GM23338 (cell line): ENCODE data around the gene C2CD3. TPM values are rescaled to one million over a fixed set of nuclear protein-coding genes. Genes with fewer than 3 reads are reported as not detected.

ENCODE experiments used
- ATAC-seq: fragments of 200-7000 bp; cut with Tn5 transposase; 3 replicates; pipeline ENCODE4 v1.9.1; 2020
- DNase-seq: peaks from one replicate; pipeline ENCODE4 v3.0.0-alpha.2; 2015; ENCODE audit warnings: low spot score
- H2AFZ ChIP-seq: fragments of 200-600 bp; sonication (generic); 2 replicates; pipeline ENCODE4 v1.8.0; 2016; ENCODE audit warnings: antibody characterized with exemption, mild to moderate bottlenecking, moderate library complexity
- H3F3A ChIP-seq: fragments of 200-600 bp; sonication (generic); replicated peaks from 2 replicates; pipeline ENCODE4 v1.8.0; 2017; ENCODE audit warnings: antibody characterized with exemption, mixed run types, low read depth
- H3K27ac ChIP-seq: fragments of 200-600 bp; sonication (generic); 2 replicates; pipeline ENCODE4 v1.6.1; 2016; ENCODE audit warnings: low read depth
- H3K27me3 ChIP-seq: fragments of 200-600 bp; sonication (generic); 2 replicates; pipeline ENCODE4 v1.8.0; 2016; ENCODE audit warnings: mild to moderate bottlenecking, mixed run types, moderate library complexity; ENCODE audit not compliant: insufficient read depth
- H3K36me3 ChIP-seq: fragments of 200-600 bp; sonication (generic); 2 replicates; pipeline ENCODE4 v1.8.0; 2016; ENCODE audit warnings: mild to moderate bottlenecking; ENCODE audit not compliant: insufficient read depth
- H3K4me1 ChIP-seq: fragments of 200-600 bp; sonication (generic); 2 replicates; pipeline ENCODE4 v1.8.0; 2016; ENCODE audit warnings: mild to moderate bottlenecking, moderate library complexity; ENCODE audit not compliant: insufficient read depth
- H3K4me2 ChIP-seq: fragments of 200-600 bp; sonication (generic); 2 replicates; pipeline ENCODE4 v1.7.1; 2017; ENCODE audit warnings: mixed run types
- H3K4me3 ChIP-seq: fragments of 200-600 bp; sonication (generic); 2 replicates; pipeline ENCODE4 v1.6.1; 2016; ENCODE audit warnings: mixed run types
- H3K79me2 ChIP-seq: fragments of 200-600 bp; sonication (generic); replicated peaks from 2 replicates; pipeline ENCODE4 v1.8.0; 2017; ENCODE audit warnings: mild to moderate bottlenecking; ENCODE audit not compliant: insufficient read depth
- H3K9me2 ChIP-seq: fragments of 200-600 bp; sonication (generic); 2 replicates; pipeline ENCODE4 v1.8.0; 2017; ENCODE audit not compliant: insufficient read depth
- H4K20me1 ChIP-seq: fragments of 200-600 bp; sonication (generic); replicated peaks from 2 replicates; pipeline ENCODE4 v1.8.0; 2017; ENCODE audit warnings: mild to moderate bottlenecking; ENCODE audit not compliant: insufficient read depth
- H3K27ac Mint-ChIP-seq: 2 replicates; pipeline ENCODE4 v1.8.0; 2020; ENCODE audit warnings: inconsistent platforms, mild to moderate bottlenecking, moderate library complexity, mixed read lengths
- H3K27me3 Mint-ChIP-seq: 3 replicates; pipeline ENCODE4 v1.8.0; 2022; ENCODE audit warnings: low read depth, mild to moderate bottlenecking, moderate library complexity, mixed read lengths, inconsistent platforms; ENCODE audit not compliant: insufficient read depth, poor library complexity
- H3K36me3 Mint-ChIP-seq: 3 replicates; pipeline ENCODE4 v1.8.0; 2021; ENCODE audit warnings: low read depth, mild to moderate bottlenecking, inconsistent platforms, moderate library complexity, mixed read lengths
- H3K4me1 Mint-ChIP-seq: 3 replicates; pipeline ENCODE4 v1.8.0; 2020; ENCODE audit warnings: mild to moderate bottlenecking, inconsistent platforms, mixed read lengths
- H3K4me3 Mint-ChIP-seq: 3 replicates; pipeline ENCODE4 v1.8.0; 2021; ENCODE audit warnings: moderate library complexity, mild to moderate bottlenecking, inconsistent platforms, mixed read lengths
- H3K9me3 Mint-ChIP-seq: 3 replicates; pipeline ENCODE4 v1.8.0; 2020; ENCODE audit warnings: moderate library complexity, mild to moderate bottlenecking, inconsistent platforms, mixed read lengths
- CREB1 ChIP-seq: fragments of 250-450 bp; sonication (Bioruptor Pico); IDR thresholded peaks from 2 replicates; pipeline ENCODE4 v1.5.0; 2020; ENCODE audit warnings: low read depth, mild to moderate bottlenecking, moderate library complexity
- CTCF ChIP-seq, 2 experiments: fragments of 200-600 bp in 1 of 2; sonication (generic) in 1 of 2; conservative IDR thresholded peaks; 2 replicates each; pipeline versions ENCODE4 v1.5.1 to v1.6.1; 2016 to 2017; ENCODE audit warnings: antibody characterized with exemption in 2 of 2, low read depth in 2 of 2, mild to moderate bottlenecking in 2 of 2, moderate library complexity in 1 of 2
- ETS1 ChIP-seq: IDR thresholded peaks from 2 replicates; pipeline ENCODE4 v1.6.1; 2016; ENCODE audit warnings: antibody characterized with exemption
- EZH2 ChIP-seq: fragments of 200-600 bp; sonication (generic); IDR thresholded peaks from one replicate; pipeline ENCODE4 v1.8.0; 2017; ENCODE audit warnings: antibody characterized with exemption, mild to moderate bottlenecking, low read depth; ENCODE audit not compliant: unreplicated experiment
- EZH2phosphoT487 ChIP-seq: fragments of 200-600 bp; sonication (generic); IDR thresholded peaks from one replicate; pipeline ENCODE4 v1.8.1; 2018; ENCODE audit warnings: antibody characterized with exemption; ENCODE audit not compliant: unreplicated experiment
- JUNB ChIP-seq: IDR thresholded peaks from one replicate; pipeline ENCODE4 v1.6.1; 2016; ENCODE audit warnings: antibody characterized with exemption; ENCODE audit not compliant: unreplicated experiment
- NANOG ChIP-seq: IDR thresholded peaks from 2 replicates; pipeline ENCODE4 v1.6.1; 2016; ENCODE audit warnings: antibody characterized with exemption, borderline replicate concordance
- POLR2AphosphoS5 ChIP-seq: IDR thresholded peaks from 2 replicates; pipeline ENCODE4 v1.6.1; 2016; ENCODE audit warnings: antibody characterized with exemption, low read depth
- REST ChIP-seq: IDR thresholded peaks from one replicate; pipeline ENCODE4 v1.6.1; 2018; ENCODE audit warnings: antibody characterized with exemption; ENCODE audit not compliant: unreplicated experiment
- STAT1 ChIP-seq: IDR thresholded peaks from one replicate; pipeline ENCODE4 v1.6.1; 2016; ENCODE audit warnings: antibody characterized with exemption; ENCODE audit not compliant: unreplicated experiment
- ZNF114 ChIP-seq: fragments of 250-450 bp; sonication (Bioruptor Pico); IDR thresholded peaks from 2 replicates; pipeline ENCODE4 v1.5.0; 2020; ENCODE audit warnings: mild to moderate bottlenecking, moderate library complexity
- ZNF331 ChIP-seq: fragments of 250-450 bp; sonication (Bioruptor Pico); IDR thresholded peaks from 2 replicates; pipeline ENCODE4 v1.5.0; 2020; ENCODE audit warnings: low read depth, mild to moderate bottlenecking, moderate library complexity
- ZNF462 ChIP-seq: fragments of 250-450 bp; sonication (Bioruptor Pico); IDR thresholded peaks from 2 replicates; pipeline ENCODE4 v1.5.0; 2020; ENCODE audit warnings: mild to moderate bottlenecking, moderate library complexity
- polyA plus RNA-seq: library from polyadenylated mRNA; unstranded; fragments of >200 nt; fragmentation: Nextera tagmentation; extraction: Ambion mirVana; gene quantifications from 2 replicates; pipeline ENCODE4 v1.2.1, GENCODE V29; 2016
- total RNA-seq: library from RNA; depleted of rRNA; stranded (reverse); fragments of >200 nt; shearing (Covaris generic); gene quantifications from 2 replicates; pipeline ENCODE4 v1.2.3, GENCODE V29; 2014

Gene C2CD3
- total and polyA plus RNA-seq, 2 experiments from 2014 or later: 15.5 to 29.5 TPM

GRCh38 chr11:74203966-74204365, 33.2 kb upstream of the C2CD3 start:
- Histone ChIP-seq H2AFZ (no peak overlapping the region), H3K27ac (no peak overlapping the region), H3K9me2 (no peaks in the 10 kb centered on the region), H3F3A (no peaks in the 10 kb centered on the region), H3K79me2 (0 out of 2 replicates have a peak, but pooled peaks cover 7% of the 10 kb centered on the region), H3K4me1 (no peaks in the 10 kb centered on the region), H3K4me3 (no peak overlapping the region), H4K20me1 (0 out of 2 replicates have a peak, but pooled peaks cover 3% of the 10 kb centered on the region), H3K36me3 (no peaks in the 10 kb centered on the region), H3K4me2 (no peak overlapping the region), H3K27me3 (no peaks in the 10 kb centered on the region)
- no peak overlapping the region for H3K27ac Mint-ChIP-seq
- no peaks in the 10 kb centered on the region for H3K4me1 Mint-ChIP-seq
- DNase-seq (no peak), ATAC-seq (no peak)
- H3K9me3 Mint-ChIP-seq: no peaks in the 10 kb centered on the region
- H3K36me3 Mint-ChIP-seq: peaks cover 3% of the 10 kb centered on the region; the same call in 1 of the 3 replicates
- TF ChIP-seq POLR2AphosphoS5 (no peak), ETS1 (no peak), ZNF331 (no peak), EZH2phosphoT487 (no peak), REST (no peak), NANOG (no peak), CTCF (conservative IDR thresholded peaks at IDR 0.05; ENCODE audit: low read depth in 2 of 2) (no peak), JUNB (no peak), EZH2 (no peak), STAT1 (no peak), ZNF462 (no peak), ZNF114 (CRISPR knock-in tag) (no peak), CREB1 (CRISPR knock-in tag) (no peak)
- no peaks in the 10 kb centered on the region for H3K27me3 Mint-ChIP-seq
- no peak overlapping the region for H3K4me3 Mint-ChIP-seq
